ENCODE measurements around the gene HOXC5.

The HOXC5 gene

DNA sequence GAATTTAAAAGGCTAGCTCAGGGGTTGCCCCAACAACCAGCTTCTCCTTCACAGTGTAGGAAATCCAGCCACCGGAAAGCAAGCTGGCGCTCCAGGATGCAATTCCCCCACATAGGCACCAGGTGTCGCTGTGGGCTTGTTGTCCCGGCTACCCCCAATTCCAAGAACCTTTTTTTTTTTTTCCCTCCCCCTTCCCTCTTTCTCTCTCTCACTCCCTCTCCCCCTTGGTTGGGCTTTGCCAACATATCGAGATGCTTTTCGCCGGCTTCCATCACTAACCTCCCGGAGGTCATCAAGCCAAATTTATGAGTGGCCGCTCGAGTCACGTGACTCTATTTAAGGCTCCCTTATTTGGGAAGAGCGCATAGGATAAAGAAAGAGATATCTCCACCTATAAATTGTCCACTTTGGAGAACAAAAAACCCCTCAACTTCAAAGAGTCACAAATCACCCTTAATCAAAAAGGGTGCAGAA lies at the start of gene HOXC5:
Gene HOXC5, plus strand, starts transcription at position 424 of the 474 bp plus-strand sequence. CDS start 73 bp downstream, outside the sequence.
- peak; percentile 57 for DNase-seq

DNA sequence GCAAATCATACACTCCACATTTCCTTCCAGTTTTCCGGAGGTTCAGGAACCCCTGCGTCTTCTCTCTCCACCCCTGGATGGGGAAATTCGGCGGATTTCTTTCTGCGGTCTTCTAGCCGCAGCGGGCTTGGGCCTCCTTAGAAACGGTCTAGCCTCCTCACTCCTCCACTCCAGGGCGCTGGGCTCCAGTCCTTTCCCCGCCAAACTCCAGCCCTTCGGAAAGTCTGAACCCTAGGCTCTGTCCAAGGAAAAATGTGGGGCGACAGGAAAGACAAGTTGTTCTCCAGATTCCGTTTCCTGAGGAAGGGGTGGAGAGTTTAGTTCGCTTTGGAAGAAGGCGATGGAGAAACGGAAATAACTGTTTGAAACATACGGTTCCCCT lies 49.3 kb upstream of the HOXC5 start:
- no peak for DNase-seq

GRCh38 chr12:53983950-53984572 lies 48.8 kb upstream of the HOXC5 start:
- DNase-seq = no peak

GRCh38 chr12:53984901-53985691 lies 47.8 kb upstream of the HOXC5 start, which contains the start of gene HOXC10:
Gene HOXC10 (plus strand): TSS chr12:53985146. CDS start chr12:53985260, 114 bp downstream.
- peak; percentile 77 for DNase-seq

- no peak for DNase-seq
Measured at GRCh38 chr12:53985692-53985993, 47.2 kb upstream of the HOXC5 start.

GRCh38 chr12:53985994-53986685 lies 46.7 kb upstream of the HOXC5 start:
- DNase-seq = no peak

DNA sequence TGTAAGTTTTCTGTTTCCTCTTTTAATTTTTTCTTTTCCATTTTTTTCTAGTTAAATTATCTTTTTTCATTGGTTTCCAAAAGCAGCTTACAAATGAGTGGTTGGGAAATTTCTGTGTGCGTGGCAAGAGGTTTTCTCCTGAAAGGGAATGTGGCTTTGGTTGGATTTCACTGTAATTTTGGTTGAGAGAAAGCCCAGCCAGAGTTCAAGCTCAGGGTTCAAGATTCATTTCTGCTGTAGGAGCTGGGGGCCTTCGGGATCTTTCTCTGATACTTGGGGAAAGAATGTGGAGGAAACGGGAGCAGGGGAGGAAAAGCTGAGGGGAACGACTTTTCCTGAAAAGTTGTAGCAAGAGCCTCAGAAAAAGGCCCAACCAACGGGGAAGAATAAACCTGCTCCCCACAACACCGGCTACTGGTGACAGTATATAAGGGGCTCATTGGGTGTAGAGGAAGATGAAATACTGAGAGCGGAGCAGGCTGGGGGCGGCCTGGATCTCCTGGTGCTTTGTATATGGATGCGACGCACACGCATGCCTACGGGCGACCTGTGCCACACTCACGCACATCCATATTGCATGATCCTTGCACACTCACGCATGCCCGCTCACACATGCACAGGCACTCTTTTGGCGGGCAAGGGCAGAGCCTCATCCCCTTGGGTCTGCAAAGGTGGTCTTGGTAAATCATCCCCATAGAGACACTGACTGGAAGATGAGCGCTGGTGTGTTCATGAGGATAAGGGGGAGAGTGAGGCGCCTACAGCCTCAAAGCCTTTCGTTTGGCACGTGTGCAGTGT lies 46.0 kb upstream of the HOXC5 start:
- no peak for DNase-seq

DNA sequence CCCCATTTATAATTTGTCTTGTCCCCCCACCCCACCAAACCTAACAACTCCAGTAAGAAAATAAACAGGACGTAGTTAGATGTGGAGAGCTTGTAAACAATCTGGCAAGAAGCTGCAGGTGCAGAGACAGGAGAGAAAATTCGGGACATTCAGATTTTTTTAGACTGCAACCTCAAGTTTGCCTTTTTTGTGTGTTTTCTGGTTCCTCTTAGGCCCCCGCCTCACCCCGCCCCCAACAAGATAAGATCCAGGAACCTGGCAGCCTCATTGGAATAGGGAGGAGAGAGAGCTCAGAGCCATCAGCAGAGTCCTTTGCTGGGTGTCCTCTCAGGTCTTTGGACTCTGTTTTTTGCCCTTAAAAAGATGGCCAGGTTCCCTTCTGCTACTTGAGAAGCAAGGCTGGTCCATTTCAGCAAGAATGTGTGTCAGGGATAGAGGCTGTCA lies 45.0 kb upstream of the HOXC5 start:
- DNase-seq = no peak

- peak; percentile 50 for DNase-seq
Measured at GRCh38 chr12:53988541-53989226, 44.2 kb upstream of the HOXC5 start.

- DNase-seq = peak; percentile 50
Measured at GRCh38 chr12:53989227-53990113, 43.4 kb upstream of the HOXC5 start.

DNA sequence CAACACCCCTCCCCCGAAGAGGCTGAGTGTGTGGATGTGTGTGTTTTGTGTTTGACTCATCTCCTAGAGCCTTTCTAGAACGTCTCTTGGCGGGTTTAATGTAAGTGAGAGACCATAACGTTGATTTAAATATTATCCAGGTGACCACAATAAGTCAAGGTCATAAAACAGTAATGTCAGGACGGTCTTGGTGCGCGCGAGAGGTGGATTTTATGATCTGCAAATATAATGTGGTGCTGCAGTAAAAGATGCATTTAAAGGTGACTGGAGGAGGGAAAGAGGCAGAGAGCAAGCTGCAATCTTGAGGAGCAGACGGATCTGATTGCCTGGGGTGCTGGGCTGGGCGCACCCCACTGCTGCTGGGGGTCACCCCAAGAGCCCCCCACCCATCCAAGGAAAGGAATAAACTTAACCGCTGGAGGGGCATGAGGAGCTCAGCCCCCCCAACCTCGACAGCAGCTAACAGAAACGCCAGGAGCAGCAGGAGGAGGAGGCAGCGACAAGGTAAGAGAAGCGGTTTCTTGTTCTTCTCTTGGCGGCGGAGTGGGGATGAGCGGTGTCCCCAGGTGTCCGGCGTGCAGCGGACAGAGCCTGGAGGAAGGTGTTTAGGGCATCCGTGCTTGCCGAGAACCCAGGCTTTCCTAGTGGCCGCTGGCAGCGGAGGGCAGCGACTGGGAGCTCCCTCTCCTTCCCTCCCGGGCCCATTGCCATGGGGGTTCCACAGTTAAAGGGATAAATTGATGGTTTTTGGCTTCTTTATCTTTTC lies 42.4 kb upstream of the HOXC5 start:
- peak; percentile 44 for DNase-seq

DNA sequence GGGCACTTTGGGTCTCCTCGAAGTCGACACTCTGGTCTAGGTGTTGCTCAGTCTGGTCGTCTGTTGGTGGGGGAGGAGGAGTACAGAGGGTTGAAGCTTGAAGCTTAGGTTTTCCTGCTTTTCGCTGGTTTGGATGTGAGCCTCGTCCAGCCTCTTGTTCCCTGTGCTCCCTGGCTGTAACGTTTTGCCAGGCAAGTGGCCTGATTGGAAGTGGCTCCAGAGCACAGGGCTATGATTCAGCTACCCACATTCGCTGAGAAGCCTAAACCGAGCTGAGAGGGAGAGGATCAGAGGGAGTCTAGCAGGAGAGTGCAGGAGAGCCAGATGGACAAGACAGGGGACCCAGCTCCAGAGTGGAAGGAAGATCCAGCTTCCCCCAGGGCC lies 41.8 kb upstream of the HOXC5 start:
- peak; percentile 23 for DNase-seq

DNA sequence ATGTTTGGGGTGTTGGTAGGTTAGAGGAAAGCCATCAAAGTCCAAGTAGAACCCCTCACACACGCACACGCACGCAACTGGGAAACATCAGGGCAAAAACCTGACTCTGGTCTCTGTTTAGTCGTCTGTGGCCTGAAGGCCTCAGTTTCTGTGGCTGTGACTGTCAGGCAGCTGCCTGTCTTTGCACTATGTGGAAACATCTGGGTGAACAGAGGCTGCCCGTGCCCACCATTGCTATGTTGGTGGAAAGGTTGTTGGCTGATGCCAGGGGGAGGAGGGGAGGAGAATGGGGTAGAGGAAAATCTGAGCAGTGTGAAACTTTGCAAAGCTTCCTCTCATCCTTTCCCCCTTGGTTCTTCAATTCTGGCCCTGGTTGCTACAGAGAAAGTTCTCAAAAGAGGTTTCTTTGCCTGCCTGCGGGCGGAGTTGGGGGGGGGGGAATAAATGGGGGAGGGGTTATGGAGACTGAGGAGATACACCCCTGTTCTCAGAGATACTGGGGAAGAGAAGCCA lies 40.4 kb upstream of the HOXC5 start:
- no peak for DNase-seq

DNA sequence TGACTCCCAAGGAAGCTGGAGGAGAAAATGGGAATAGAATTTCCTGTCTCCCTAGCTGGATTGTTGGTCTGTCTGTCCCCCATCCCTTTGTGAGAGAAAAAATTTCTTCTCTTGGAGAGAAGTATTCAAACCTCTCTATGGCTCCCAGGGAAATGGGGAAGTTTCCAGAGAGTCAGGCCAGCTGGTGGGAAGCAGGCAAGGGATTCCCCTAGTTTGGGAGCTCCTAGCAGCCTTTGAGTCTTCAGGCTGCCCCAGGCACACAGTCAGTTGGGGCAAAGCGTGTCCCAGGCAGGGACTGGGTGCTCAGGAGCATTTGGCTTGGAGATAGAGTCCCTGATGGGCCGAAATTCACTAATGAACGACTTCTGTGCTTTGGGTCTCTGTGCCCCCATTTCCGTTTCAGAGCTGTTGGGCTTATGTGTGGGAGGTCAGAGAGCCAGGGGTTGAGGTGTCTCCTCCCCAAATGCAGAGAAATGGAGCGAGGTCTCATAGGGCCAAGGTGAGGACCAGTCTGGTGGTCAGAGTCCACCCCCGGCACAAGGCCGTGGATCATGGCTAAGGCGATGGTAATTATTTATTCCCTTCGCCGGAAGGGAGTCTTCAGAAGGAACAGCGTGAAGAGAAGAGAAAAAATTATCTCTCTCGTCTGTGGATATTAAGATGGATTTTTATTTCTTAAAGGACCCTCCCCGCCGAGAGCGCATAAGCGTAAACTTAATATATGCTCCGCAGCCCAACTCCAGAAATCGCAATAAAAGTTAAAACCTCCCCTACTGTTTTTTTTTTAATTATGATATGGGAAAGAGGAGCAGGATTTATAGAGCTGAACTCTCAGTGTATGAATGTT lies 39.5 kb upstream of the HOXC5 start:
- no peak for DNase-seq

DNA sequence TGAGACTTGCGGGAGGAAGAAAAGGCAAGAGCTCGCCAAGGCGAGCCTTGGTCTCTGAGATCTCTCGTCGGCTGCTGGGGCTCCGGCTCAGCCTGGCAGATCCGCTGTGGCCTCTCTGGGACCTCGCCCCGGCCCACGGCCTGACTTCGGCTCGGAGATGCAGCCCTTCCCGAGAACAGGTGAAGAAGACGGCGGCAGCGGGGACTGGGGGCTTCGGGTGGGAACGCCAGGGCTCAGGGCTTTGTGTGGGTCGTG lies 38.9 kb upstream of the HOXC5 start:
- no peak for DNase-seq

- DNase-seq = no peak
Measured at GRCh38 chr12:53994264-53995001, 38.4 kb upstream of the HOXC5 start.

DNA sequence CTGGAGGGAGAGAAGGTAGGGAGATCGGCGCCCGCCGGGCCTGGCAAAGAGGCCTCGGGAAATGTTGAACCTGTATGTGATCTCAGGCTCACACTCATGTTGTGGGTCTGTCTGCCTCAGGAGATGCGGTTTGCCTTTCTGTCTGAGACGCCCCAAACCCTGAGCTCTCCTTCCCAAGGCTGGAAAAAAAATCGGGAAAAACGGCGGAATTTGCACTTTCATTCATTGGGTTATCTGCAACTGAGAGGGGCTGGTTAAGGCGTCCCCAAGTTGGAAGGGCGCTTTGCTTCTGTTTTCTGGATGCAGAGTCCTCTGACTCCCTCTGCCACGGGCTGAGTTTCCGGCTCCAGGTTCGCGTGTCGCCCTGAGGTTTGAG lies 37.9 kb upstream of the HOXC5 start:
- no peak for DNase-seq

- peak; percentile 23 for DNase-seq
Measured at GRCh38 chr12:53995378-53996239, 37.2 kb upstream of the HOXC5 start.
